Hematopoietic multipotent progenitor cell (in vitro differentiated cells): ENCODE results near the gene SRPK3. TPM values are rescaled to one million over a fixed set of nuclear protein-coding genes. Genes with fewer than 3 reads are reported as not detected.
"Not testable (repeated sequence)": the region's sequence is repeated elsewhere in the genome, so short reads cannot be mapped to it uniquely, and the experiment has no call there.

Experiments used
- DNase-seq, 3 donors: peaks; one replicate each; pipeline ENCODE4 v3.0.0-alpha.2; 2011 to 2015; ENCODE audit warnings: low read depth in 2 of 3, low spot score in 2 of 3
- total RNA-seq: library from RNA; depleted of rRNA; stranded (reverse); fragments of >200 nt; gene quantifications from one replicate; pipeline ENCODE4 v1.2.3, GENCODE V29; 2012

Gene SRPK3
- total RNA-seq, 1 donor = 0.27 TPM

GRCh38 chrX:153744210-153745066, 36.4 kb upstream of the SRPK3 start:
- peak in 1 of 3 donors; percentile 35 for DNase-seq

- DNase-seq = not testable (repeated sequence)
Measured at GRCh38 chrX:153745067-153745433, 35.8 kb upstream of the SRPK3 start.

- no peak for DNase-seq
Measured at GRCh38 chrX:153746359-153746758, 34.5 kb upstream of the SRPK3 start.

- not testable (repeated sequence) for DNase-seq
Measured at GRCh38 chrX:153746991-153747390, 33.9 kb upstream of the SRPK3 start.

- DNase-seq = not testable (repeated sequence)
Measured at GRCh38 chrX:153749017-153749416, 31.8 kb upstream of the SRPK3 start.

- DNase-seq = no peak
Measured at GRCh38 chrX:153750127-153750774, 30.6 kb upstream of the SRPK3 start.

GRCh38 chrX:153755136-153755535, 25.7 kb upstream of the SRPK3 start:
- DNase-seq = peak in 1 of 3 donors; percentile 8

- no peak for DNase-seq
Measured at GRCh38 chrX:153761863-153762262, 19.0 kb upstream of the SRPK3 start.

- no peak for DNase-seq
Measured at GRCh38 chrX:153762626-153763173, 18.1 kb upstream of the SRPK3 start.

- DNase-seq = no peak
Measured at GRCh38 chrX:153763298-153763932, 17.4 kb upstream of the SRPK3 start.

GRCh38 chrX:153763989-153764755, 16.7 kb upstream of the SRPK3 start, which contains the start of gene PLXNB3:
PLXNB3 (plus strand) TSS chrX:153764249; CDS start chrX:153765536, 1,287 bp downstream.
- DNase-seq = peak; percentile 52 to 61 (median 53)

GRCh38 chrX:153764786-153765137, 16.1 kb upstream of the SRPK3 start:
- no peak for DNase-seq

- DNase-seq = no peak
Measured at GRCh38 chrX:153765138-153766079, 15.4 kb upstream of the SRPK3 start.

GRCh38 chrX:153766098-153766817, 14.6 kb upstream of the SRPK3 start:
- peak in 2 of 3 donors; percentile 64 to 75 for DNase-seq

- DNase-seq = no peak
Measured at GRCh38 chrX:153766871-153767673, 13.8 kb upstream of the SRPK3 start.

GRCh38 chrX:153767674-153768055, 13.2 kb upstream of the SRPK3 start:
- no peak for DNase-seq

- no peak for DNase-seq
Measured at GRCh38 chrX:153768311-153769157, 12.3 kb upstream of the SRPK3 start.
